Activated CD8-positive, alpha-beta memory T cell treated with anti-CD3 and anti-CD28 coated beads, Interleukin-2, amount 50 U/mL, for 24 hours (primary cell): ENCODE measurements around the gene TMEM255A.
"Not testable (repeated sequence)": the region's sequence is repeated elsewhere in the genome, so short reads cannot be mapped to it uniquely, and the experiment has no call there.

Experiments used
- DNase-seq: peaks from one replicate; pipeline ENCODE4 v3.0.0-alpha.2; 2020; ENCODE audit errors: extremely low read depth

The TMEM255A gene

GRCh38 chrX:120310861-120311726 lies at the start of gene TMEM255A:
TMEM255A (minus strand) TSS chrX:120311461; CDS start chrX:120311309, 152 bp downstream.
- DNase-seq: no peak

GRCh38 chrX:120358737-120359456 lies 47.6 kb upstream of the TMEM255A start:
- no peak for DNase-seq

- no peak for DNase-seq
Measured at GRCh38 chrX:120357186-120357585, 45.9 kb upstream of the TMEM255A start.

GRCh38 chrX:120356084-120356483 lies 44.8 kb upstream of the TMEM255A start:
- no peak for DNase-seq

- DNase-seq: no peak
Measured at GRCh38 chrX:120350450-120351138, 39.3 kb upstream of the TMEM255A start.

GRCh38 chrX:120344566-120344965 lies 33.3 kb upstream of the TMEM255A start:
- not testable (repeated sequence) for DNase-seq

- no peak for DNase-seq
Measured at GRCh38 chrX:120336899-120337298, 25.6 kb upstream of the TMEM255A start.

- DNase-seq: no peak
Measured at GRCh38 chrX:120335289-120335688, 24.0 kb upstream of the TMEM255A start.

GRCh38 chrX:120334603-120335002 lies 23.3 kb upstream of the TMEM255A start:
- no peak for DNase-seq

- no peak for DNase-seq
Measured at GRCh38 chrX:120334151-120334550, 22.9 kb upstream of the TMEM255A start.

- no peak for DNase-seq
Measured at GRCh38 chrX:120332394-120332793, 21.1 kb upstream of the TMEM255A start.

GRCh38 chrX:120331116-120331515 lies 19.9 kb upstream of the TMEM255A start:
- no peak for DNase-seq

GRCh38 chrX:120321520-120322281 lies 10.4 kb upstream of the TMEM255A start:
- DNase-seq: no peak

- no peak for DNase-seq
Measured at GRCh38 chrX:120318411-120318810, 7.2 kb upstream of the TMEM255A start.

GRCh38 chrX:120316587-120317283 lies 5.5 kb upstream of the TMEM255A start:
- DNase-seq: no peak

GRCh38 chrX:120315776-120316175 lies 4.5 kb upstream of the TMEM255A start:
- no peak for DNase-seq

- no peak for DNase-seq
Measured at GRCh38 chrX:120311727-120312063, 434 bp upstream of the TMEM255A start.

- DNase-seq: no peak
Measured at GRCh38 chrX:120309873-120310705, 1.2 kb downstream of the TMEM255A start.

GRCh38 chrX:120308959-120309872 lies 2.0 kb downstream of the TMEM255A start:
- DNase-seq: peak; percentile 19
